ENCODE measurements around the gene ARHGAP8.
"Not testable (repeated sequence)": the region's sequence is repeated elsewhere in the genome, so short reads cannot be mapped to it uniquely, and the experiment has no call there.

The ARHGAP8 gene

GRCh38 chr22:44892803-44893730 lies 140.7 kb downstream of the ARHGAP8 start:
- H3K27me3 ChIP-seq (ENCODE audit: control insufficient read depth, insufficient read depth, low read length, poor library complexity, severe bottlenecking): no peaks in the 10 kb centered on the region
- H3K4me1 ChIP-seq (ENCODE audit: control insufficient read depth, insufficient read depth, low read length): peaks cover 4% of the 10 kb centered on the region
- H3K27ac ChIP-seq (ENCODE audit: insufficient read depth, low read depth, low read length, poor library complexity, severe bottlenecking): no peak overlapping the region
- 93 to 94% methylated on average over 20 of the region's 20 CpGs for WGBS, 2 experiments
- no peaks in the 10 kb centered on the region for H3K9me3 ChIP-seq (ENCODE audit: control insufficient read depth, low read length)
- no peak overlapping the region for H3K4me3 ChIP-seq (ENCODE audit: insufficient read depth, low read depth, low read length)
- no peaks in the 10 kb centered on the region for H3K36me3 ChIP-seq (ENCODE audit: control insufficient read depth, insufficient read depth, low read length)

- no peak overlapping the region for H3K4me3 ChIP-seq (ENCODE audit: insufficient read depth, low read depth, low read length)
- H3K9me3 ChIP-seq (ENCODE audit: control insufficient read depth, low read length): no peaks in the 10 kb centered on the region
- no peaks in the 10 kb centered on the region for H3K36me3 ChIP-seq (ENCODE audit: control insufficient read depth, insufficient read depth, low read length)
- H3K4me1 ChIP-seq (ENCODE audit: control insufficient read depth, insufficient read depth, low read length): peaks cover 3% of the 10 kb centered on the region
- 85 to 86% methylated on average over 7 of the region's 7 CpGs for WGBS, 2 experiments
- H3K27ac ChIP-seq (ENCODE audit: insufficient read depth, low read depth, low read length, poor library complexity, severe bottlenecking): no peak overlapping the region
- no peaks in the 10 kb centered on the region for H3K27me3 ChIP-seq (ENCODE audit: control insufficient read depth, insufficient read depth, low read length, poor library complexity, severe bottlenecking)
These were observed 141.3 kb downstream of the ARHGAP8 start for GRCh38 chr22:44893731-44894080.

- Histone ChIP-seq H3K4me3 (ENCODE audit: insufficient read depth, low read depth, low read length) (no peak overlapping the region), H3K9me3 (ENCODE audit: control insufficient read depth, low read length) (no peaks in the 10 kb centered on the region), H3K36me3 (ENCODE audit: control insufficient read depth, insufficient read depth, low read length) (no peaks in the 10 kb centered on the region), H3K27me3 (ENCODE audit: control insufficient read depth, insufficient read depth, low read length, poor library complexity, severe bottlenecking) (no peaks in the 10 kb centered on the region), H3K27ac (ENCODE audit: insufficient read depth, low read depth, low read length, poor library complexity, severe bottlenecking) (no peak overlapping the region), H3K4me1 (ENCODE audit: control insufficient read depth, insufficient read depth, low read length) (no peaks in the 10 kb centered on the region)
- 91 to 94% methylated on average over 12 of the region's 12 CpGs for WGBS, 2 experiments
These were observed 141.9 kb downstream of the ARHGAP8 start for GRCh38 chr22:44894321-44894720.

- 93 to 94% methylated on average over 14 of the region's 14 CpGs for WGBS, 2 experiments
- Histone ChIP-seq H3K4me1 (ENCODE audit: control insufficient read depth, insufficient read depth, low read length) (no peaks in the 10 kb centered on the region), H3K4me3 (ENCODE audit: insufficient read depth, low read depth, low read length) (no peak overlapping the region), H3K27ac (ENCODE audit: insufficient read depth, low read depth, low read length, poor library complexity, severe bottlenecking) (no peak overlapping the region), H3K36me3 (ENCODE audit: control insufficient read depth, insufficient read depth, low read length) (no peaks in the 10 kb centered on the region), H3K27me3 (ENCODE audit: control insufficient read depth, insufficient read depth, low read length, poor library complexity, severe bottlenecking) (no peaks in the 10 kb centered on the region), H3K9me3 (ENCODE audit: control insufficient read depth, low read length) (no peaks in the 10 kb centered on the region)
These were observed 142.4 kb downstream of the ARHGAP8 start for GRCh38 chr22:44894782-44895181.

GRCh38 chr22:44895296-44896055 lies 143.1 kb downstream of the ARHGAP8 start:
- WGBS, 2 experiments: 95 to 96% methylated on average over 23 of the region's 23 CpGs
- no peaks in the 10 kb centered on the region for H3K4me1 ChIP-seq (ENCODE audit: control insufficient read depth, insufficient read depth, low read length)
- no peaks in the 10 kb centered on the region for H3K36me3 ChIP-seq (ENCODE audit: control insufficient read depth, insufficient read depth, low read length)
- H3K9me3 ChIP-seq (ENCODE audit: control insufficient read depth, low read length): no peaks in the 10 kb centered on the region
- H3K4me3 ChIP-seq (ENCODE audit: insufficient read depth, low read depth, low read length): no peak overlapping the region
- no peaks in the 10 kb centered on the region for H3K27me3 ChIP-seq (ENCODE audit: control insufficient read depth, insufficient read depth, low read length, poor library complexity, severe bottlenecking)
- H3K27ac ChIP-seq (ENCODE audit: insufficient read depth, low read depth, low read length, poor library complexity, severe bottlenecking): no peak overlapping the region

GRCh38 chr22:44898236-44898635 lies 145.9 kb downstream of the ARHGAP8 start:
- Histone ChIP-seq H3K27me3 (ENCODE audit: control insufficient read depth, insufficient read depth, low read length, poor library complexity, severe bottlenecking) (no peaks in the 10 kb centered on the region), H3K36me3 (ENCODE audit: control insufficient read depth, insufficient read depth, low read length) (peaks cover 14% of the 10 kb centered on the region), H3K4me3 (ENCODE audit: insufficient read depth, low read depth, low read length) (no peak overlapping the region), H3K9me3 (ENCODE audit: control insufficient read depth, low read length) (peaks cover 6% of the 10 kb centered on the region), H3K4me1 (ENCODE audit: control insufficient read depth, insufficient read depth, low read length) (no peaks in the 10 kb centered on the region), H3K27ac (ENCODE audit: insufficient read depth, low read depth, low read length, poor library complexity, severe bottlenecking) (no peak overlapping the region)
- WGBS, 2 experiments: 91 to 94% methylated on average over 5 of the region's 6 CpGs

- peaks cover 6% of the 10 kb centered on the region for H3K9me3 ChIP-seq (ENCODE audit: control insufficient read depth, low read length)
- H3K36me3 ChIP-seq (ENCODE audit: control insufficient read depth, insufficient read depth, low read length): peaks cover 16% of the 10 kb centered on the region
- no peak overlapping the region for H3K4me3 ChIP-seq (ENCODE audit: insufficient read depth, low read depth, low read length)
- no peaks in the 10 kb centered on the region for H3K4me1 ChIP-seq (ENCODE audit: control insufficient read depth, insufficient read depth, low read length)
- no peak overlapping the region for H3K27ac ChIP-seq (ENCODE audit: insufficient read depth, low read depth, low read length, poor library complexity, severe bottlenecking)
- no peaks in the 10 kb centered on the region for H3K27me3 ChIP-seq (ENCODE audit: control insufficient read depth, insufficient read depth, low read length, poor library complexity, severe bottlenecking)
- 94 to 95% methylated on average over 2 of the region's 2 CpGs for WGBS, 2 experiments
These were observed 148.9 kb downstream of the ARHGAP8 start for GRCh38 chr22:44901301-44901700.

GRCh38 chr22:44903164-44903563 lies 150.8 kb downstream of the ARHGAP8 start:
- H3K4me1 ChIP-seq (ENCODE audit: control insufficient read depth, insufficient read depth, low read length); H3K27me3 ChIP-seq (ENCODE audit: control insufficient read depth, insufficient read depth, low read length, poor library complexity, severe bottlenecking); H3K27ac ChIP-seq (ENCODE audit: insufficient read depth, low read depth, low read length, poor library complexity, severe bottlenecking); H3K4me3 ChIP-seq (ENCODE audit: insufficient read depth, low read depth, low read length); H3K9me3 ChIP-seq (ENCODE audit: control insufficient read depth, low read length): not testable (repeated sequence)
- no CpG with 5 or more reads among the region's 2 CpGs for WGBS, 2 experiments
- peaks cover 21% of the 10 kb centered on the region for H3K36me3 ChIP-seq (ENCODE audit: control insufficient read depth, insufficient read depth, low read length)

- H3K36me3 ChIP-seq (ENCODE audit: control insufficient read depth, insufficient read depth, low read length): peaks cover 28% of the 10 kb centered on the region
- H3K27me3 ChIP-seq (ENCODE audit: control insufficient read depth, insufficient read depth, low read length, poor library complexity, severe bottlenecking); H3K9me3 ChIP-seq (ENCODE audit: control insufficient read depth, low read length); H3K4me3 ChIP-seq (ENCODE audit: insufficient read depth, low read depth, low read length); H3K27ac ChIP-seq (ENCODE audit: insufficient read depth, low read depth, low read length, poor library complexity, severe bottlenecking); H3K4me1 ChIP-seq (ENCODE audit: control insufficient read depth, insufficient read depth, low read length): not testable (repeated sequence)
- 89 to 99% methylated on average over 3 of the region's 5 CpGs for WGBS, 2 experiments
These were observed 152.2 kb downstream of the ARHGAP8 start for GRCh38 chr22:44904492-44905152.

All from ectodermal cell (in vitro differentiated cells).